SHP77 (cell line): ENCODE data around the gene CCNYL1.
"Not testable (repeated sequence)": the region's sequence is repeated elsewhere in the genome, so short reads cannot be mapped to it uniquely, and the experiment has no call there.

Source experiments
- DNase-seq, 2 experiments: peaks; one replicate each; lab custom pipeline; 2025; lab: John Stamatoyannopoulos, UW

The CCNYL1 gene

DNA sequence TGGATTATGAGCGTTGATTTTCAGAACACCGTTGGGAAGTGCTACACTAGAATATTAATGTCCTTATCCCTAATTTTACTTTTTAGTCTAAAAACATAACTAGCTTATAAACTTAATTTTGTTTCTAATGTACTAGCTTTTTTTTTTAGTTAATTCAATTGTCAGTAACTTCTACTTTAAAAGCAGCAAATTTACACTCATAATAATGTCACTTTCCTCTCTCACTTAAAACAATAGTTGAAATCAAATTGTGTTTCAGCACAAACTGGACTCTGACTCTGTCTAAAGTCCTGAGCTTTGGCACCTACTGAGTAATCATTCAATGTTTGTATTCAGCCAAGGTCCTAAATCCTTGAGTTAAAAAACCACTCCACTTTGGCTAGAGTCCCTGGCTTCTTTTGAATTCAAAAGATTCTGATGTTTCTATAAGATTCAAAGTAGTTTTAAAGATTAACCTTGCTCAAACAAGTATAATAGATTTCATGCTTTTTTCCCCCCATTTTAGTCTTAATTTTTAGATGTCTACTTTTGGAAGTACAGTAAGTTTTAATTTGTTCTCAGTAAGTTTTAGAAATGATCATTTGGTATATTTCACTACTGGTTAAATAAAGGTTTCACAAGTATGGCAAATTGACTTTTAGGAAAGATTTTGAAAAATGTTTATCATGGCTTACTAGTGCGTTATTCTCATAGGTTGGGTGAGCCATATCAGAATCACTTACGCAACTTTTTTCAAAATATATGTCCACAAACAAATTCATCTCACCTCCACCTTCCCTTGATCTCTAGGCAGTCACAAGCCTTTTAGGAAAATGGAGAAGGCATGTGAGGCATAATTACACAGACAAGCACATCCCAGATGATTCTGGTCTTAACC lies 23.4 kb downstream of the CCNYL1 start:
- no peak for DNase-seq

DNA sequence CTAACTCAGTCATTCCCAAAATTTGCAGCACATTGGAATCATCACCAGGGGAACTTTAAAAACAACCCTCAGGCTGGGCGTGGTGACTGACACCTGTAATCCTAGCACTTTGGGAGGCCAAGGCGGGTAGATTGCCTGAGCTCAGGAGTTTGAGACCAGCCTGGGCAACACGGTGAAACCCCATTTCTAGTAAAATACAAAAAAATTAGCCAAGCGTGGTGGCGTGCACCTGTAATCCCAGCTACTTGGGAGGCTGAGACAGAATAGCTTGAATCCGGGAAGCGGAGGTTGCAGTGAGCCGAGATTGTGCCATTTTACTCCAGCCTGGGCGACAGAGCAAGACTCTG lies 24.0 kb downstream of the CCNYL1 start:
- DNase-seq, result not testable (repeated sequence)

DNA sequence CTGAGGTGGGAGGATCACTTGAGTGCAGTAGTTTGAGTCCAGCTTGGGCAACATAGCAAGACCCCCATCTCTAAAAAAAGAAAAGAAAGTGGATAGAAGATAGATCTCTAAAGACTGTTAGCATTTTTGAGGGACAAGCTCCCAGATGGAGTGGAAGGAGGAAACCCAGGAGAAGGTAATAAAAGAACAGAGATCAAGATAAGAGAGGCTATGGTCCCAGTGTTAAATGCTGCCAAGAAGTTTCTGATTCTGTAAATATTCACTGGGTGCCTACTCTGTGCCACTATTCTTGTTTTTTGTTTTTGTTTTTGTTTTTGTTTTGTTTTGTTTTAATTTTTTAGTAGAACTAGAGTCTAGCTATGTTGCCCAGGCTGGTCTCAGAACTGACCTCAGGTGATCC lies 32.1 kb downstream of the CCNYL1 start:
- DNase-seq, result no peak

- DNase-seq, result no peak
Measured at GRCh38 chr2:207744050-207744449, 32.6 kb downstream of the CCNYL1 start.

DNA sequence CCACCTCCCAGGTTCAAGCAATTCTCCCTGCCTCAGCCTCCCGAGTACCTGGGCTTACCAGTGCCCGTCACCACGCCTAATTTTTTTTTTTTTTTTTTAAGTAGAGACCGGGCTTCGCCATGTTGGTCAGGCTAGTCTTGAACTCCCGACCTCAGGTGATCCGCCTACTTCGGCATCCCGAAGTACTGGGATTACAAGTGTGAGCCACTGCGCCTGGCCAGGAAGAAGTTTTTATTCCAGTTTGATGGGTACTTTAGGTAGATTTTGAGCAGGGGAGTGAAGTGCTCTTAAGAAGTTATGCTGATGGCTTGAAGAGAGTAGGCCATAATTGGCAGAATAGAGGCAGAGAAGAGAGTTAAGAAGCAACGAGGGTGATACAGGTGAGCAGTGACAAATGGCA lies 33.0 kb downstream of the CCNYL1 start:
- DNase-seq, result no peak

GRCh38 chr2:207746131-207746530 lies 34.7 kb downstream of the CCNYL1 start:
- peak; percentile 50 to 62 for DNase-seq

DNA sequence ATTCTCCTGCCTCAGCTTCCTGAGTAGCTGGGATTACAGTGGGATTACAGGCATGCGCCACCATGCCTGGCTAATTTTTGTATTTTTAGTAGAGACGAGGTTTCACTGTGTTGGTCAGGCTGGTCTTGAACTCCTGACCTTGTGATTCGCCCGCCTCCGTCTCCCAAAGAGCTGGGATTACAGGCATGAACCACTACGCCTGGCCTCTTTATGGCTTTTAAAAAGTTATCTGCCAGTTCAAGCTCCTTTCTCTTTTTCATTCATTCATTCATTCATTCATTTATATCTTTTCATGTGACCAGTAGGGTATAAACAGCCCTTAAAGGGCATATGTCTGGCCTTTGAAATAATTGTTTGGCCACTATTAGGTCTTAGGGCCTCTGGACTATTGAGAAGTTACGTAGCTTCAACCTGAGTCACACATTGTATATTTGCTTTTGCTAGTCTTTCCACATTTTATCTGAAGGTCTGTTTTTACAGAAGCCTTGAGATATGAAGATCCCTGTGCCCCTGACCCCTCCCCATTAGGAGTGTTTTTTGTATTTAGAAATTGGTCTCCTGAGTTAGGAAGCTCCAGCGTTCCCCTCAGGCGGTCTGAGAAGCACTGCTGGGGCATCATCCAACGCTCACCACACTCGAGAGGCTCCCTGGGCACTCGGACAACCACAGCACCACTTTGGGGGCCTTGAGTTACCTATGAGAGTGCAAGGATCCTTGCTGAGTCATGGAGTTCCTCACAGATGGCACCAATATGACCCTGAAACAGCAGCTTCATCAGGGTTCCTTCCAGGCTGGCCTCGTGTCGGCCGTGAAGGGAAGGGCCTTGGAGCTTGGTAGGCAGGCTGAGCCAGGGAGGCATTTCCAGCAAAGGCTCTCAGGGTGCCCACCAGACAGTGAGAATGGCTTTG lies 36.5 kb downstream of the CCNYL1 start:
- no peak for DNase-seq

DNA sequence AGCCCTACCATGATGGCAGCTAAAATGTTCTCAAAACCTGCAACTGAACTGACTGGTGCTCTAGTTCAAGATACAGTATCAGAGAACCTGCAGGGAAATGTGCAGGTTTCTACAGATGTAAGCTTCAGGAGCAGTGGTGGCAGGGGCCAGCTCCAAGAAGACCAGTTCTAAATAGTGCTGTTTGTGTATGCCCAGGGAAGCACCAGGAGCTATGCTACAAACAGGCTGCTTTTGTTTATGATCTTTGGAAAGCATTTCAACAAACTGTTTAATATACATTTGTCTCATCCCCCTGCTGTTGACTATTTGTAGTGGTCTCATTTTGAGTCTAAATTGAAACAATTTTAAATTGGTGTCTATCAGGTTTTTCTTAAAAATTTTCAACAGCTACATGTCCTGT lies 37.6 kb downstream of the CCNYL1 start:
- no peak for DNase-seq

- no peak for DNase-seq
Measured at GRCh38 chr2:207749873-207750272, 38.4 kb downstream of the CCNYL1 start.

- no peak for DNase-seq
Measured at GRCh38 chr2:207750345-207750744, 38.9 kb downstream of the CCNYL1 start.

DNA sequence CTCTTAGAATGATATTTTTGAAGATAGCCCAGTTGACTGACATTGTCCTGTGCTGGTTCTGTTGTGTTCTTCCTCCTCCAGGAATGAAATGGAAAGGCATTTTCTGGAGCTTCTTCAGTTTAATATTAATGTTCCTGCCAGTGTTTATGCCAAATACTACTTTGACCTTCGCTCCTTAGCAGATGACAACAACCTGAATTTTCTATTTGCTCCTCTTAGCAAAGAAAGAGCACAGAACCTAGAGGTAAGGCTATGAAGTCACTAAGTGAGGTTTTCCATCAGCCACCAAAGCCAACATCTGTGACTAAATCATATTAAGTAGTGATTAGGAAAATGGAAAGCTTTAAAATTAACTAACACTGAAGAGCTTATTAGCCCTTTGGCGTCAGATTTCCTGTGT lies 39.4 kb downstream of the CCNYL1 start:
- no peak for DNase-seq

DNA sequence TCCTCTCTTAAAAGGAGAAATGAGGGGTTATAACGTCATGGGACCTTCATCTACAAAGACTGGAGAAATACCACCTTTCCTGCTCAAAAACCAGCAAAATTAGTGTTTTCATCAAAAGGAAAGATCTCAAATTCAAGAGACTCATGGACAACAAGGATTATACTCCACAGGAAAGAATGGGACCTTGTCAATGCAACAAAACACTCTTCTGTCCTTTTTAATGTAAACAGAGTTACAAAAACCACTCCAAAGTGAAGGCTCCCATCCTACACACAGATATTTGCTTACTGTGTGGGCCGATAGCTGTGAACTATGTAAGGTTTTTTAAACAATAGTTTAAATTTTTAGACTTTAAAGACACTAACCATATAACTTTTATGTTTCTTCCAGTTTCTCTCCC lies 42.2 kb downstream of the CCNYL1 start:
- DNase-seq, result not testable (repeated sequence)

GRCh38 chr2:207754498-207755383 lies 43.3 kb downstream of the CCNYL1 start:
- DNase-seq, result no peak

DNA sequence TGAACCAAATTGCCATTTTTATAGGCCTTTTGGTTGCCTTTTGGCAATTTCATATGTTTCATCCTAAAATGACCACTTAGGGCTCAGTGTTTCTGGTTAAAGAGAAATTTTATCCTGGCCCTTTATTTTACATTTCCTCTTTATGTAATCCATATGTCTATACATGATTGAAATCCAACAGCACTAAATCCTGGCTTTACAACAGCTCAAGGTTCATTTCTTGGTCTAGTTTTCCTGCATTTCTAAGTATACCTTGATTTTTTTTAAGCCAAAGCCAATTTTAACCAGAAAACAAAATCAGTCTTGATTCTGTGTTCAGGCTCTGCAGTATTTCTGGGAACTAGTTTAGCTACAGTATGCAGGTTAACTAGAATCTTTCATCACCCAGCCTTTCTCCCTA lies 46.6 kb downstream of the CCNYL1 start:
- DNase-seq, result no peak

DNA sequence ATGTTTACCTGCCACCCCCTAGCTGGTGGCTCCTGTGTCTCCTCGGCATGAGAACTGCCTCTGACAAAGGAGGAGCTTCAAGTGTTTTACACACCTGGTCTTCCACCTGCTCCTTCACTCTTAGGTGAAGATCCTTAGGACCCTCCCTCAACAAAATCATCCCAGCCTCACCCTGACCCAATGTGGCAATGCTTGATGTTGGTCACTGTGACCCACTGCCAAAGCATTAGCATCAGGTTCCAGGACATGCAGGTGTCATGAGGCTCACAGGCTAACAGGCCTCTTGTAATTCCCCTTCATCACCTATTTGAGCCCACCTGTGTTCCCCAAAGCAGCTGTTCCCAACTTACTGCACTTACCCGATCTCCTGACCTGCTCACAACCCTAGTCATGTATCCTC lies 48.5 kb downstream of the CCNYL1 start:
- no peak for DNase-seq

DNA sequence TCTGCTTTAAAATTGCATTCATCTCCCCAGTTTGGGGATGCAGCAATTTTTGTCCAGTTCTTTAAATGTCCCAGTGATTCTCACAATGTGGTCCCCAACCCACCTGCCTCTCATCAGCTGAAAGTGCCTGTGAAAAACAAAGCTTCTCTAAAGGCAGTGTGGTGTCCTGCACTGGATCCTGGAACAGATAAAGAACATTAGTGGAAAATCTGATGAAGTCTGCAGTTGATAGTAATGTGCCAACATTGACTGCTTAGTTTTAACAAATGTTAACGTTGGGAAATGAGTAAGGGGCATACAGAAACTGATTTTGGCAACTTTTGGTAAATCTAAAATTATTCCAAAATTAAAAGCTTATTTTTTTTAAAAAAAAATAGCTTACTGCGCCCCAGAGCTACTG lies 49.0 kb downstream of the CCNYL1 start:
- DNase-seq, result no peak

DNA sequence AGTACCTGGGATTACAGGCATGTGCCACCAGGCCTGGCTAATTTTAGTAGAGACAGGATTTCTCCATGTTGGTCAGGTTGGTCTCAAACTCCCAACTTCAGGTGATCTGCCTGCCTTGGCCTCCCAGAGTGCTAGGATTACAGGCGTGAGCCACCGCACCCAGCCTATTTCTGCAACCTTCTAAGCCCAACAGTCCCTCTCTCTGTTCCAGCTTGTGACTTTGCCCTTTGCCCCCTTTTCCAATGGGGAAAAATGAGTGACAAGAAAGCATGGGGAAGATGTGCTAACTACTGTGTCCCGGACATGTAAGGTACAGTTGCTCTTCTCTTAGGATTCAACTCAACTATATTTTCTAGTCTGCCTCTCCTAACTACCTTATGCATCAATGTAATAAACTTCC lies 50.0 kb downstream of the CCNYL1 start:
- DNase-seq, result not testable (repeated sequence)

DNA sequence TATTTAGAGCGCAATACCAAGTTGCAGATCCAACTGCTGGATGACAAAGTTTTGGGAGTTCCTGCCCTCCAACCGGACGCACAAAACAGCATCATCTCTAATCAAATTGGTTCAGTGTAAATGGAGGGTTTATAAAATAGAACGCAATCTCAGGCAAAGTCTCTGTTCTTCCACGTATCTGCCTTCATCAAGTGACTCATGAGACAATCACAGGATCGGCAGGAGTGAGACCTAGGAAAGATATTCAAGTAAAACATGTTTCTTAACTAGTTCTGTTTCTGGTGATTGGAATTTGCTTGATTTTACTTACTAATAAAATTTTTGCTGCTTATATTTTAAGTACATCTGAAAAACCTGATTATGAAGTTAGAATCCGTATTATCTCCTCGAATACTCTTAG lies 50.7 kb downstream of the CCNYL1 start:
- DNase-seq, result no peak

GRCh38 chr2:207763303-207763917 lies 52.0 kb downstream of the CCNYL1 start:
- no peak for DNase-seq

GRCh38 chr2:207764096-207764630 lies 52.7 kb downstream of the CCNYL1 start:
- DNase-seq, result no peak

DNA sequence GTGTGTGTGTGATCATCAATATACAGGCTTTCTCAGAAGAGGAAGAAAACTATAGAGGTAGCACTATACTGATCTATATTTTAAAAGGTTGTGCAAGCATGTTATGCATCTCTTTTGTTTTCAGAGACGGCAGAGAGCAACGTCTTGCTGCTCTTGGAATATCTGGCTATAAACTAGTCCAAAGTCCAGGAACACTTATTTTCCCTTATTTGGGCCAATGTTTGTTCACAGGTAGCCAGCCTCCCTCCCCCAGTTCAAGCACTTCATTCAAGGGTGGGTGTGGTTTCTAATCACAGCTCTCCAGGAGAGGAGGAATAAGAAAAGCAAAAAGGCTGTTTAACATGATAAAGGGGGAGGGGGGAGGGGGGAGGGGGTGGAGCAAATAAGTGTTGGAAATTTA lies 54.1 kb downstream of the CCNYL1 start:
- no peak for DNase-seq
